NCI-H1105 treated with DMSO at 0.1 percent for 48 hours (cell line): ENCODE measurements around the gene DROSHA.

Source experiments
- DNase-seq: peaks from one replicate; lab custom pipeline; 2025; lab: John Stamatoyannopoulos, UW

Gene DROSHA

DNA sequence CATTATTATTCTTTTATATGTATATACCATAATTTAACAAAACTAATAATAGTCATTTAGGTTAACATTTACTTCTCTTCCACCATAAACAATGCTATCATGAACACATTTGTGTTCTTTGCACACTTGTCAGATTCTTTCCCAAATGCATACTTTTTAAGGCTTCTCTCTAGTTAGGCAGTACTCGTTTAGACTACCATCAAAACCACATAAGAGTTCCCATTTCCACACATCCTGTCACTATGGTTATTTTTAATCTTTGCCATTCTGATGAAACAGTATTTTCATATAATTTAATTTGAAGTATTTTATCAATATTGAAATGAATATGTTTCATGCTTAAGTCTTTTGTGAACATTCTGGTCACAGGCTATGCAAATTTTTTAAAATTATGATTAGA, 15.1 kb downstream of the DROSHA start:
- no peak for DNase-seq

DNA sequence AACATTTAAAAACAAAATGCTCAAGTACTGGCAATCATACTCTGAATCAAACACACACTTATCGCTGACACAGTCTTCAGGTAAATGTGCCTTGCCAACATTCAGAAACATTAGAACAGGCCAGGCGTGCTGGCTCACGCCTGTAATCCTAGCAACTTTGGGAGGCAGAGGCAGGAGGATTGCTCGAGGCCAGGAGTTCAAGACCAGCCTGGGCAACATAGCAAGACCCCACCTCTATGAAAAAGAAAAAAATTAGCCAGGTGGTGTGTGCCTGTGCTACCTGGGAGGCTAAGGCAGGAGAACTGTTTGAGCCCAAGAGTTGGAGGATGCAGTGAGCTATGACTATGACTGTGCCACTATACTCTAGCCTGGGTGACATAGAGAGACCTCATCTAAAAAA, 20.6 kb downstream of the DROSHA start:
- DNase-seq = no peak

DNA sequence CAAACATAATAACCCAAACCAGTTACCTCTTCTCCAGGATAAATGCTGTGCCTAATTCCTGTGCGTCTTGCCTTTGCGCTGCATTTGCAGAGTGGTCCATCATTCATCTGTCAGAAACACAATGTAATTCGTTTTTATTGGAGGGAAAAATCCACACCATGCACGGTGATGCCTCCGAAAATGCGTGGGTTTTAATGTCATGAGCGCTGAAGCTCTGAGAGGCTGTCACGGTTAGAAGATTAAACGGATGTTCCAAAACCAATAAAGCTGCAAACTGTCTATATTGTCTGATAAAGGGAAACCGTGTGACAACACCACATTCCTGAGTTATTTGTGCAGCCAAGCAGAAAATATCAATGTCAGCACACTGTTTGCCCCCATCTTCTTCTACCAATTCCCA, 27.4 kb downstream of the DROSHA start:
- DNase-seq = no peak

DNA sequence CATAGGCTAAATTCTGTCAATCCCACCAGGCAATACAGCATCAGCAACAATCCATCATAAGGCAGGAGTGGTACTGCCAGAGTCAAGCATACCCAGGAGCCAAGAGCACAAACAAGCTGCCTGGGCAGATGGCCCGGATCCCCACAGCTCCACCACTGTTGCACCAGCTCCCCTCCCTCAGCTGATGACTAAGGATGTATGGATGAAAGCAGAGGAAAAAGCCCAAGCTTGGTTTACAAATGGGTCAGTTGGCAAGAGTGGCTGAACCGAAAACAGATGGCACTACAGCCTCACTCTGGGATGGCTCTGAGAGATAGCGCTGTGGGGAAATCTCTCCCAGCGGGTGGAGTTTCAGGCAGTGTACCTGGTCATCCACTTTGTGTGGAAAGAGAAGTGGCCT, 29.4 kb downstream of the DROSHA start:
- DNase-seq = no peak

DNA sequence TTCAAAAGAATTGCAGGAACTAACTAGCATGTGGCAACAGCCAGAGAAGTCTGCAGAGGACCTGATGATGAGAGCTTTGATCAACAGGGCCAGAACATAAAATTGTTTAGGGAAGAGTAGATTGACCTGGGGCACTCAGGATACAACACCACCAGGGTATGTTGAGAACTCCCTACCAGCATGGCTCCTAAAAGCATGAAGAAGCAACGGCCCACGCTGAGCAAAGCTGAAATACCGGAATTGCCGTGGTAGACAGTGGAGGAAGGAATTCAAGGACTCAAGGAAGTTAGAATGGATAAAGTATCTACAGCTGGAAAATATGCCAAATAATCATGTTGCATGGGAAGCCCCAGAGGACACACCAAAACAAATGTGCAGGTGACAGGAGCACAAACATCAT, 31.6 kb downstream of the DROSHA start:
- DNase-seq = no peak

DNA sequence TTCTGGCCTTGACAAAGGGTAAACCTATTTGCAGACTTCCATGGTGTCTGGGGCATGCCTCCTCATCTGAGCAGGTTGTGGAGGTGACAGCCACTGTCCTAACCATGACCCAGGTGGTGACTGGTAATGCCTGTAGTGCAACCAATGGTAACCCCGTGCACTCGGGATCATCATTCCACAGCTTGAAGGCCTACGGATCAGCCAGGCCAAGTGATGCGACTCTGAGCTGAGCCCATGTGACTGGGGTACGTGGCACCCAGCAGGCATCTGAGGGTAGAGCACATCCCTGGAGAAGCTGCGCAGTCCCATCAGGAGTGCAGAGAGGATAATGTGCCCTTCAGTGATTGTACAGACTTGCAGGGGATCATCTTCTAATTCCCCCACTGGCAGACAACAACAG, 35.0 kb downstream of the DROSHA start:
- no peak for DNase-seq

DNA sequence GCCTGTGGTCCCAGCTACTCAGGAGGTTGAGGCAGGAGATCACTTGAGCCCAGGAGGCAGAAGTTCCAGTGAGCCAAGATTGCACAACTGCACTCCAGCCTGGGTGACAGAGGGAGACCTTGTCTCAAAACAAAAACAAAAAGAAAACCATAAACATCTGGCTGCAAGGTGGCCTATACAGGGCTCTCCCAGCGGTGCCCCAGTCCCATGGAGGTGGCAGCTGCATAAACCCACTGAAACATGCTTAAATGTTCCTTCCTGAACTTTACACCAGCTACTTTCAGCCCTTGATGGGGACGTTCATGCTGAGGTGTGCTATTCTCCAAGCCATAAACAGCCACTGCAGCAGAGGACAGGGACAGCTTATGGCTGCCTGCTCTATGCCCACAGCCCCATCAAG, 35.6 kb downstream of the DROSHA start:
- no peak for DNase-seq

DNA sequence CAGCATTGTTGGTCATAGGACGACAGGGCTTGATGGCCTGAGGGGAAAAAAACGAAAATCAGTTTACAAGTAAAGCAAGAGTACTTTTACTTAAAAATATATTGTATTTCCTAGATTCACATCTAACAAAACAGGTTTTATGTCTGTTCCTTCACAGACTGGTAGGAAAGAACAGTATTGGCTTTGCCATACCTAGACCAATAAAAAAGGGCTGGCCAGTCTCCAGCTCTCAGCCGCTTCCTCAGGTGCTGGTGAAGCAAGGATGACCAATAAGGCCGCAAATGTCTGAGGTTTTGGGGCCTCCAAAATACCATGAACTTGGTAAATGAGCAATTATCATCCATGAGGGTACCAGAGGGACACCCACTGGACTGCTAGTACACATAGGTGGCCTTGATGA, 36.6 kb downstream of the DROSHA start:
- no peak for DNase-seq

DNA sequence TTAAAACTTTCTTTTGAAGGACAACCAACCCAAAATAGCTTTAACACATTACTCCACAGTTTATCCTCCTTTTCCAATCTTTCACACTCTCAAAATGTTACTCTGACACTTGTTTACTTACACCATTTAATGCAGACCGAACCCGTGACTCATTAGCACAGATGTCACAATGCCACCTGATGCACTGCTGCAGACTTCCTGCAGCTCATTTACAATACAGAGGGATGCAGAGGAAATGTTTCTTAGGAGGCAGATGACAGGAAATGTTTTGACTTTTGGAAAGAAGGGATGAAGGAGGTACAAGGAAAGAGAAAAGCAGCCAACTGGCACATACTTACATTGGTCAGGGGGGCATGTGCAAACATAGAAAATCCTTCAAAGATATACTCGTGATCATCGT, 39.0 kb downstream of the DROSHA start:
- DNase-seq = no peak

DNA sequence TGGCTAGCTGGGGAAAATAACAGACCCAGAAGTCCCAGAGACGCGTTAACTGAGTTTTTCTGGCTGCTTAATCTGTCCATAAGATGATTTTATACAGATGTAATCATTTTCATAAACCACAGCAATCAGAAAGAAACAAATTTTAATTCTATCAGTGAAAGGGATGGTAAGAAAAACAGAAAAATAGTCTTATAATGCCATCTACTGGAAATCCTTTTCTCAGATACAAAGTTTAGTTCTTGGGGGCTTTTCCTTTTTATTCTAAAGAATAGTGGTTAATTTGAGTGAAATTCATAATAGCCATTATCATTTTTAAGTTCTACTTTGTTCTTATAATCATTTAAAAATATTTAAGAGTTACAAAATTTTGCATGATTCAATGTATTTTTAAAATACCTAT, 44.4 kb downstream of the DROSHA start:
- DNase-seq = no peak

DNA sequence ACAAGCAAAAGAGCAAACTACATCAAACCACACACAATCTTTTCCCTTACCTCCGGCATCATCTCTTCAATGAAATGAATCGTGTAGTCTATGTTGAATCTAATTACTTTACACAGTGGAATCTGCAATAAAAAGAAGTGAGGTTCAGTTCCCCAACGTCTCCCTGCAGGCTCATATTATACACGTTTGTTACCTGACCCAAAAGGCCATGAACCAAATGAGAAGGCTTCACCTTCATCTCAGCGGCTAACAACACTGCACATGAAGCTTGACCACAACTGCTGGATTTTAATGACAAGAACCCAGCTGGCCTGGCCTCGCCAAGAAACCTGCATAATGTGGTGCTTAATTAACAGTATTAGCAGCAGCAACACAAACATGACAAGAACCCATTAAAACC, 45.5 kb downstream of the DROSHA start:
- DNase-seq = no peak

DNA sequence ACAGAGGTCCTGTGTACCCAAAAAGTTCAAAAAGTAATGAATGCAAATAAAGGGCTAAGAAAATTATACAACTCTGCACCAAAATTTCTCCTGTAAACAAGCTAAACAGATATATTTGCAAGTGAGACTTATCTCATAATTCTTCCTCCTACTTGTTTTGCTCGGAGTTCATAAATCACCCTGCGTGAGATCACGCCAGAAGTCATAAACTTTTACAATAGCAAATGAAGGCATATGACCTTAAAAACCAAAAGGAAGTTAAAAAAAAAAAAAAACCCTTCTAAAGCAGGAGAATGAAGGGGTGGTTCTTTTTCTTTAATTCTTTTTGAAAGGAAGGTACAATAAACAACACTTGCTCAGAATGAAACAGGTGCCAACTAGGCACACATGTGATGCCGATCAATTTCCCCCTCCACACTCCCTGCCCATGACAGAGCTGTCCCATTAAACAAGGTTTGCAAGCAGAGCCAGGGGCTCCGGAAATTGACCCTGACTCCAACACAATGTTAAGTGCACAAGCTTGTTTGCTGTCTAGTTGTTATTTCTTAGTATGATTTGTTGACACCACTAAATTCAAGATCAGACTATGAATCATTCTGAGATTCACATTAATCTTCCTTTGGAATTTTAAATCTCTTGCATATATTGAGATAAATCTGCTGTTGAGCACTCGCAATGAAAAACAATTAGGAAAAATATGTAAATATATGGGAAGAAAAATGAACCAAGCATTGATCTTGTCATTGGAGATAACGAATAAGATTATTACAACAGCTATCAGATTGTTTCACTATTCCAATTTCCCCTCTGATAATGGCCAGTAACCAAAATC, 46.3 kb downstream of the DROSHA start:
- no peak for DNase-seq

DNA sequence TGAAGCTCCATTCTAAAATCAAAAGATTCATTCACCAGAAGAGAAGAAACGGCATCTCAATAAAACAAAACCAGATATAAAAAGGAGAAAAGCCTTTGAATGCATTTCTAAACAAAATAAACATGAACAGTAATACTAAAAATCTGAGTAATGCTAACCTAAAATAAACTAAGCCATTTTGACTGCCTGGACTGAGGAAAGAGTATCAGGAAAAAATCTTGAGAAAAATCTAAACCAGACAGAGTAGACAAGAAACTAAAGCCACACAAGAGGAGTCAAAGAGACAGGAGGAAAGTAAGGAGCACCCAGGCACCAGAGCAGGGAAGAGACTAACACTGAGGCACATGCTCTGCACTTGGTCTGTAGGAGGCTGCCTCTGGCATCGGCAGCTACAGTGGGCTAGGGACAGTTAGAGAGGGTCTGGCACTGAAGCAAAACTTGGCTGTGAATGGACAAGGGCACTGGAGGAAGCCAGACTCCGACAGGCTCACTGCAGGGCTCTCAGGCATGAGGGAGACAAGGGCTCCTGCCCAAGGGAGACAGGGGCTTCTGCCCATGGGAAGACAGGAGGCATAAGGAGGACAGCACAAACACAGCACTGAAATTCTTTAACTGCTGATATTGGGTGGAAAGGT, 50.2 kb downstream of the DROSHA start:
- no peak for DNase-seq

DNA sequence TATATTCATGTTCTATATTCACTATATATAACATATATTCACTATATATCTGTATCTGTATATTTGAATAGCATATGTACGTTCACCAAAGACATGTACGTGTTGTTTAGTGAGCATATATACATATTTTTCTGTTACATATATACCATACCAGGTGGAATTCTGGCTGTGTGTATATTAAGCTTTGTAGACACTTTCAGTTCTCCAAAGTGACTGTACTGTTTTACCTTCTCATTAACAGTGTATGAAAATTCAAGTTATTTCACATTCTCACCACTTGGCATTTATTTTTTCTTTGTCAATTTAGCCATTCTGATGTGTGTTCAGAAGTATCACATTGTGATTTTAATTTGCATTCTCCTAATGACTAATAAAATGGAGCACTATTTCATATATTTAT, 52.2 kb downstream of the DROSHA start:
- no peak for DNase-seq

DNA sequence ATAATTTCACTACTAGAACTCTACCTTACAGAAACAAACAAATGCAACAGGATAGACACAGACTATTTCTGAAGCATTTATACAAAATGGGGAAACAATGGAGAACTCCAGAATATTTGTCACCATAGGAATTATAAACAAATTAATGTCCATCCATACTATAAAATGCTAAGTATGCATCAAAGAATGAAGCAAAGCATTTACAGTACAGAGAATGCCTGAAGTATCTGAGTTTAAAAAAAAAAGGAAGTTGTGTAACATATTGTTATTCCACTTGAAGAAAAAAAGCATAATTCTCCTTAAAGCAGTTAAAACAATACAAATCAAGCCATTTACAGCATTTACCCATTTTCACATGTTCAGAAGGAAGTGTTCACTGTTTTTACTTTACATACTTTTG, 53.0 kb downstream of the DROSHA start:
- no peak for DNase-seq

DNA sequence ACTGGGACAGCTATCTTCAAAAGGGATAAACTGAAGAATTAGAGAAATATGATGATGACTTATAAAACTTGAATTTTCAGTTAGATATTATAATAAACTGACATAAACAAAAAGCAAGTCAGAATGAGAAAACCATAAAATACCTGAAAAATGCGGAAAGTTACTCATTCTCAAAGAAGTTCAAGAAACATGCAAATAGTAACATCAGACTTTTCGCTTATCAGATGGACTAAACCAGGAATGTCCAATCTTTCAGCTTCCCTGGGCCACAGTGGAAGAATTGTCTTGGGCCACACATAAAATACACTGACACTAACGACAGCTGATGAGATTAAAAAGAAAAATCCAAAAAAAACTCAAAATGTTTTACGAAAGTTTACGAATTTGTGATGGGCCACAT, 53.9 kb downstream of the DROSHA start:
- no peak for DNase-seq

DNA sequence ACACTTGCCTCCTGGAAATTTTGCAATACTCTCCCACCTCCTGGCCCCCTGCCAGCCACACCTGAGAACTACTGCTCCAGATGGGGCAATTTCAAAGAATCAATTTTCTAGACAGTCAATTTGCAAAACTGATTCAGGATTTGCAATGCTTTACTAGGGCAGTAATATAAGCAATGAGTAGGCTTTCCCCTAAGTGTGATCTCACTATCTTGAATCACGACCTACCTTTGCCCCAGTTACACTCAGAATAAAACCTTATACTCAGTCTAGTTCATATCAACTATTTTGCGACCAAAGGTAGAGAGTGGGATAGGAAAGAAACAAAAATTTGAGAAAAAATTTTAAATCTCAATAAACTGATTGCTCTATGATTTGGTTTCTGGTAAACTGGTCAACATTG, 54.4 kb downstream of the DROSHA start:
- no peak for DNase-seq

DNA sequence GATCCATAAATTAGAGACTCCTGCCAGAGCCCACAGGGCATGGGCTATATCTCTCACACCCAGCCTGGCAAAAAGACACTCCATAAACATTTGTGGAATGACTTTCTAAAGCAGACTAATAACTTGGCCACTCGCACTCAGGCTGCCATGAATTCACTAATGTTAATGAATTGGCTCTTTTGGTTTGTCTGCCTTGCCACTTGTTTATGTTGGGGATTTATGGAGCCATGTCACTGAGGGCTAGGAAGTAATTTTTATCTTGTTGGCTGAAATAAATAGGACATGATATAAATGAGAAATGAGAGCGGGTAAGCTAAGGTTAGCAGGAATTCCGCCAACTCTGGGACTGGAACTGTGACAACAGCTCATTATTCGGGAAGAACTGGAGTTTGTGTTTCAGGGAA, 55.2 kb downstream of the DROSHA start:
- DNase-seq = no peak

DNA sequence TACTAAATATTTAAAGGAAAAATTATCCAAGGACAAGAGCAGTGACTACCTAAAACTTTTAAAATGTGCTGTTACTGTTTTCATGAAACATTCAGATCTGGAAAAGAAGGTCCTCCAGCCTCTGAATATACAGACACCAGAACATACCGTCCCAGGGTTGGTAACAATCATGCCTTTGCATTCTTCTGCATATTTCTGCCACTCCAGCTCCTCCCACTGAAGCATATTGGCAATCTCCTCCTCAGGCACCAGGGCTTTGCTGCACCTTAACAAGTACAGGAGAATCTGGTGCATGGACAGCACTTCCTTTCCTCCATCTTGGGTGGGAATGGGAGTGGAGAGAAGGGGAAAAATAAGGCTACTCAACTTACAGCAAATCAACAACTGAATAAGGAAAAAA, 60.0 kb downstream of the DROSHA start:
- DNase-seq = no peak

DNA sequence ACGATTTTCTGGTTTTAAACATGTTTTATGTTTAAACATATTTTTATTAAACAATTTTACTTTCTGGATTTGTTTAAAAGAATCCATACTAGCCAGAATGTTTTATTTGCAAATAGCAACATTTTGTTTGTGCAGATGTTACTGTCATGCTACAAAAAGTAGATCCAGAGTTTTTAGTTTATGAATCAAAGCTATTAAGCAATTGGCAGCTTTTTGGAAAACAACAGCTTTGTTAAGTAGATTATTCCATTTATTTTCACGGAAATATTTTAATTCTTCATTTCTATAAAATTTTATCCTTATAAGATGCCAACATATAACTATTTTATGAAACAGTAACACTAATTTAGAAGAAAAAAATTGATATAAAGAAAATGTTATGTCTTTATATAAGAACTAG, 60.9 kb downstream of the DROSHA start:
- DNase-seq = no peak

DNA sequence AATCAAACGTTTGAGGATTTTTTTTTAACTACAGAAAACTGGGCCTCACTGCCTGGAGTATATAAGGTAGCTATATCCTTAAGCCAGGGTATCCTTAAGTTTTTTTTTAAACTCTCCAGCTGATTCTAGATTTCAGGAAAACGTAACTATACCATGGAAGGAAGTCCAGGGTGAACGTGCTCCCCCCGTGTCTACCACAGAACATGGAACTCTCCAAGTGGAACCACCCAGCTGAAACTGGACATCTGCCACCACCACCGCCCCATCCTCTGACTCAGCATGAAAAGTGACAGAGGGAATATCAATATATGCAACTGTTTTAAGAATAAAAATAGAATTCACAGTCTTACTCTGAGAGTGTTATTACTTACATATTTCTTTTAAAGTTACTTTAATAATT, 61.3 kb downstream of the DROSHA start:
- no peak for DNase-seq

DNA sequence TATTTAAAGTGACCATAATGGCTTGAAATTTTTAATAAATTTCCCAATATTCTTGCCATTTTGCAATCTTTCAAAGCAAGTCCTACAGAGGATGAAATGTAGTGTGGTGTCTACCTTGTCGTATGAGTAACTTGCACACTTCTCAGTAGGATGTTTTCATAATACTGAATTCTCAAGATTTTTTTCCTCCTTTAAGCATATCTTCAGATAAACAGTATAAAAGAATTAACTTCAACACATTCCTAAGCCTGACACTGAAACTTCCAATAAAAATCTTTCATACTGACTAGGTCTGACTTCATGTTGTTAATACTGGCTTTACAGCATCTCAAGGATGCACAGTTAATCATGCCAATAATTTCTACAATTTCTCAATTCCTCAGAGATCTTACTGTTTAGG, 62.0 kb downstream of the DROSHA start:
- DNase-seq = no peak

DNA sequence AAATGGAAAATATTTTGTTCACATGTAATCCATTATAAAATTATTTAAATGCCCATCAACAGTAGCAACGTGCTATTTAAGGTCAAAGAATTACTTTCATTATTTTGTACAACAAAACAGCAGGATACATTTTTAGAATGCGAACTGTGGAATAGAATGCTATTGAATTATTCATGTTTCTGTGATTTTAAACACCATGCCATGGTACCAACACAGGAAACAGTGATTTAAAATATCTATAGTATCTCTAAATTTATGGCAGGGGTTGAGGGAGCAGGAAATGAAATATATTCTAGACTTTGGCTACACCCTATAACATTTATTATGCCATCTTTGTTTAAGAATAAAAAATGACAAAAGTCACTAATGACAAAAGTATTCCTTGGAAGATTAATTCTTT, 62.4 kb downstream of the DROSHA start:
- no peak for DNase-seq

DNA sequence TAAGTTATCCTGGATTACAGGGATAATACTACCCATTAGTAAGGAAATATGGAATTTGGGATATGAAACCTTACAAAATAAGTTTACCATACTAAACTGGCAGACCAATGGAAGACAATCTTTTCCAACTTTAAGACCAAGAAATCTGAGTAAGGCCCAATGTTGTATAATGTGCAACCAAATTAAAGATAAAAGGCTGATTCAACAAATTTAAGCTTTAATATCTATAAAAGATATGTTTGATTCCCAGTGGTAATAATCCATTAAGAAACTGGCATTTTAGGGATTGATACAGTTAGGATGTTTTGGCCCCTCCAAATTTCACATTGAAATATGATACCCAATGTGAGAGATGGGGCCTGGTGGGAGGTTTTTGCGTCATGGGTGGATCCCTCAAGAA, 66.6 kb downstream of the DROSHA start:
- no peak for DNase-seq
